Right ventricle myocardium inferior (tissue), 1 donor: Measurements from ENCODE around the gene RAPGEF5. TPM values are rescaled to one million over a fixed set of nuclear protein-coding genes. Genes with fewer than 3 reads are reported as not detected.

Experiments
- ATAC-seq: fragments of 200-7000 bp; cut with Tn5 transposase; one replicate; pipeline ENCODE4 v1.9.1; 2020; ENCODE audit warnings: mild to moderate bottlenecking, moderate library complexity
- DNase-seq: peaks from one replicate; pipeline ENCODE4 v3.0.0; 2021; ENCODE audit errors: missing footprints
- intact Hi-C: fragments of 100-400 bp; cut with DNase I; formaldehyde crosslinking; loops from one replicate; pipeline ENCODE4 v1.11.0; 2022
- total RNA-seq: library from RNA; stranded (reverse); fragmentation: NEBNext Ultra II Directional; extraction: Animal tissue kit (Norgen Biotek cat#: 25700); gene quantifications from one replicate; pipeline ENCODE4 v1.2.1, GENCODE V29; 2021
- donor health status: DM: no; HTN: yes; CAD: no; lungs with severe emphysema.

RAPGEF5 gene
- total RNA-seq, 1 donor from 2014 or later = 9.4 TPM

DNA sequence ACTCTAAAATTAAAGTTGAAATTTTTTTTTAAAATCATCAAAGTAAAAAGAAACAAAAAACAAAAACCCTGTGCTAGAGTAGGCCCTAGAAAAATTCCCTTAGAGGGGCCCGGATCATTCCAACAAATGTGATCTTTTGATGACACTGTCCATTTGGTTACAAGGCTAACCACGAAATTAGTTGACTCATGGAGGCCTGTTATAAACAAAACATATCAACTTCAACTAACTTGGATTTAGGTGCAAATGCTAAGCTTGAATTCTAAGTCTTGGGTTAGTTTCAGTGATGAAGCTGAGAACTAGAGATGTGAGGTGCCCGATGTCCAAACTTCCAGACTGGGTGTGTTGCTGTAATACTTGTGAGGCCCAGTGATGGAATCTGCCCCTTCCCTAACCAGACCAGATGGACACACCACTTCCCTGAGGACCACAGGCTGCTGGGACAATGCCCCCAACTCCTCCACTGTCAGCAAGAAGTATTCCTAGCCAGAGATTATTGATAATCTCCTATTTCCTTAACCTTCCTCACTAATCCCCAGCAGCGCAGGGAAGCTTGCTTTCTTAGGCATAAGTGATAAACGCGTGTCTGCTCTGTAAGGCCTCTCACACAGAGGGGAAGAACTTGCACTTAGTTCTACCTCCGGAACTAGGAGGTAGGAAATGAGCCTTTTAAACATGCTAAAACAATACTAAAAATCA, 108.7 kb downstream of the RAPGEF5 start:
- no peak for ATAC-seq
- no peak for DNase-seq
- intact Hi-C loops = no loop called here

DNA sequence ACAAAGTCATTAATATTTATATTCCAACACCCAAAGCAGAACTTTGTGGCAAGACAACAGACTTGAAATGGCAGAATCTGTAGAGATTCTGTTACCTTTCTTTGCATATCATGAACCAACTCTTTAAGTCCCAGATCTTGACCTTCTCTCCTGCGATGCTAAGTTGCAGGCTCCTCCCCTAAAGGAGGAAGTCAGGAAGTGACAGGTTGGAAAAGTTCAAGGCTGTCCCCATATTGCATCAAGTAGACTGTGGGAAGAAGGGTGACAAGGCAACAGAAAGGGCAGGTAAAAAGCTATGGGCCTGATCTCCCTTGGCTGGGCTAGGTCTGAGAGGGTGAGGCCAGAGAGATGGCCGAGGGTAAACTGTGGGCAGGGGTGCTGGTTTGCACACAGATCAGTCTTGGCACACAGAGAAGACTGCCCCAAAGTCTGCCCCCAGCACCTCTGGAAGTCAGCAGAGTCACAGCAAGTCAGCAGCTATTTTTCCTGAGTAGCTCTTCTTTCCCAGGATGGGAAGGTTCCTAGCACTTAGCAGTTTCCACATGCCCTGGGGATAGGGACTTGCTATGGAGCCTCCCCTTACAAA, 115.1 kb downstream of the RAPGEF5 start:
- ATAC-seq = no peak
- intact Hi-C loops = no loop called here
- no peak for DNase-seq

DNA sequence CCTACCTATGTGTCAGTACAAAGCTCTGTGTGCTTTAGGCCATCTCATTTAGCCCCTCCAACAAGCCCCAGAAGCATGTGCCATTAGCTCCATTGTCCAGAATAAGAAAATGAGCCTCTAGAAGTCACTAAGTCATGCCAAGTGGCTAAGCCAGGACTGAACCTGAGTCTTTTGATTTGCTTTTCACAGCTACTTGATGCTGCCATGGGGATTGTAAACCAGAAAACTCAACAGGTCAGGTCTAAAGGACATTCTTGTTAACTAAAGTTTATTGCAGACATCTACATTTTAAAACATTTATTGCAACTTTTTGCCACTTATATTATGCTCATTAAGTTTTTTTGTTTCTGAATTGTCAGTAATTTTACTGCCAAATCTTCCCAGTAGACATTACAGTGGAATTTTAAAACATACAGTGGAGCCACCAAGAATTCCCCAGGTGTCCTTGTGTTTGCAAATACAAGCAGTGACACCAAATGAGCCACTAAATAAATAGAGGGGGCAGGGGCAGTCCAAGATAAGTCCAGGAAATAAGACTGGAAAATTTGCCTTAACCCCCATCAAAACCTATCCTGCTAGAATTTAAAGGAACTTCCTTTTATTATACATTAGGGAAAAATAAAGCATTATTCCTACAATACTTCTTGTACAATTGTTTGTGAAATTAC, 115.9 kb downstream of the RAPGEF5 start:
- no peak for ATAC-seq
- intact Hi-C loops = no loop called here
- no peak for DNase-seq

DNA sequence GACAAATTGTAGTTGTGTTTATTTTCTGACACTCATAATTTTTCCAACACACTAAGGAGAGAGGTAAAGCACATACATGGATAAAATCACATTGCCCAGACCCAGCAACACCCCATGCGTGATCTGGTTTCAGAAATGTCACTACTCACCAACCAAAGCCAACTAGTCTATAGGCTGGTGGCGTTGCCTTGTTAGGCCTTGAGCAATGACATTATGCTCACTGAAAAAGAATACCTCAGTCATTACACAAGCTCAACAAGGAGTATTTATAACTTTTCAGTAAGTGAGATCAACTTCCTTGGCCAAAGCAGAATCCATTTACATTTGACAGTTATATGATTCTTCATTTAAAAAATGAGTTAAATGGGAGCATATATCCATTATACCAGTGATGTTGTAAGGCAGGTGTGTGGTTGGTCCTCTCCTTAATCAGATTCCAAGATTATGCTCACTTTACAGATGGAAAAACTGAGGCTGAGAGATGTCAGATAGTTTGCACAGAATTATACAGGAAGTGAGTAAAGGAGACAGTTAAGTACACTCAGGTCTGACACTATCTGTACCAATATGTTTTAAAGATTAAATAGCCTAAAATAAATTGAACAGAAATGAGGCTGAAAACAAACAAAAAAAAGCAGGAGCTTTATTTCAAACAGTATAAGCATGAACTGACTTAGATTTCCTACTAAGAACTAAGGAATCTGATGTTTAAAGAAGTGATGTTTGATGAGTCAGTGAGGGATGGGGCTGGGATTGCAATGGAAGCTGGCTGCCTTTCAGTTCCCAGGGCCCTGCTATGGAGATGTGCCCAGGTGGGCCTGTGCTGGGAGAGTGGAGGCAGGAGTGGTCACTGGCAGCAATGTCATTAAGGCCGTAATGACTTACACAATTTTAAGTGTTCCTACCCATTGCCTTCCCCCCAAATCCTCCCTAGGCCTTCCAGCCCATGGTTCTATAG, 118.3 kb downstream of the RAPGEF5 start:
- ATAC-seq (no peak), DNase-seq (no peak)
- intact Hi-C loops = no loop called here

DNA sequence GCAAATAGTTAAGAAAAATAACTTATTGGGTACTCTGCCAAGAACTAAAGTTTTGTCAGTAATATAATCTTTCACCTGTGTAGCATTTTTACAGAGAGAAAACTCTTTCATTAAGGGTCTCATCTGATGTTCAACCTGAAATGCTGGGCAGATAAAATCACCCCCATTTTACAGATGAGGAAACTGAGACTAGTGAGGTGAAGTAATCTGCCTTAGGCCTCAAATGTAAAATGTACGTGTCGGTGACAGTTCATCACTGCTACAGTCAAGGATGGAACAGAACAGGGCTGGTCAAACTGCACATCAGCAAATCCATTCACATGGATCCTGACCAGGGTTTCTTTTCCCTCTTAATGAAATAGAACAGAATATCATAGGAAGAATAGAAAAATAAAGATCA, 121.8 kb downstream of the RAPGEF5 start:
- ATAC-seq (no peak), DNase-seq (no peak)
- intact Hi-C loops = no loop called here

DNA sequence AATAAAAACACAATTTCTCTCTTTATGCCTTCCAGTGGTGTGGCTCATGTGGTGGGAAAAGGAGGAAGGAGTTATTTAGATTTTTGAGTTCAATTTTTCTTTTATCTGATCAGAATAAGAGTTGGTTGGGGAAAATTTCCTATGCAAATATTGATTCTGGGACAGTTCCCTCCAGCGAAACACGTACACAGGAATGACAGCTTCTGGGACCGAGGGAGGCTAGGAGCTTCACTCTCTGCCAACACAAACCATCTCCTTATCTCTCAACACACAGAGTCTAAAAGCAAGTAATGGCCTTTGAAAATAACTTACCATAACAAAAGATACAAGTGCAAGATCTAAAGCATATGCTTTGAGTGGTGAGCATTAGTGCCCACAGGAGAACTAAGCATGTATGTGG, 122.7 kb downstream of the RAPGEF5 start:
- no peak for DNase-seq
- ATAC-seq = no peak
- intact Hi-C loops = no loop called here

DNA sequence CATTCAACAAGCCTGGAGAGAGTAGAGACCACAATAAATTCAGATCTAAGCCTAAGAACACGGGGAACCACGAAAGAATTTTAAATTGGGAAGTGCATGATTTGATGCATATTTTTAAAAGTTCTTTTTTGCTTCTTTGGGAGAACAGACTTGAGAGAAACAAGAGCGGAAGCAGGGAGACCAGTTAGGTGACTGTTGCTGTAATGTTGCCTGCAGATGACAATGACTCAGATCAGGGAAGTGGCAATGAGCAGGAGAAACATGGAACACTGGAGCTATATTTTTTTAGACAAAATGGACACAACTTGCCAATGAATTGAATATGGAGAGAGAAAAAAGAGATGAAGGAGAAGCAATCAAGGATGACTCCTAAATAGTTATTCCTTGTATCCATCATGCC, 125.1 kb downstream of the RAPGEF5 start:
- ATAC-seq = no peak
- intact Hi-C loops = no loop called here
- no peak for DNase-seq

DNA sequence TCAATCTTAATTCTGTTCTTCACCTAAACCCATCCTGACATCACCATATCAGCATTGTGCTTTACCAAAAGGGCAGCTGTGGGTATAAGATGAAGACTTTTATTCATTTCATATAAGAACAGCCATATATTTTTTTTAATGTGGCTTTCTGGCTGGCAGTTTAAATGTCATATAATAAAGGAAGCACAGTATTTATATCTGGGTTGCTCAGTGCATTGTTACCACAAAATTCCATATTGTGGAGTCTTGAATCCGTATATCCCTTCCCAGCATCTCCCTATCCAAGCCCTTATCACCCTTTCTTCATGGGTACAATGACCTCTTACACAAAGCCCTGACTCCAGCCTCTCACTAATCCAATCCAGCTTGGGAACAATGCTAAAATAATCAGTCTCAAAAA, 125.8 kb downstream of the RAPGEF5 start:
- DNase-seq (no peak), ATAC-seq (no peak)
- intact Hi-C loops = no loop called here

DNA sequence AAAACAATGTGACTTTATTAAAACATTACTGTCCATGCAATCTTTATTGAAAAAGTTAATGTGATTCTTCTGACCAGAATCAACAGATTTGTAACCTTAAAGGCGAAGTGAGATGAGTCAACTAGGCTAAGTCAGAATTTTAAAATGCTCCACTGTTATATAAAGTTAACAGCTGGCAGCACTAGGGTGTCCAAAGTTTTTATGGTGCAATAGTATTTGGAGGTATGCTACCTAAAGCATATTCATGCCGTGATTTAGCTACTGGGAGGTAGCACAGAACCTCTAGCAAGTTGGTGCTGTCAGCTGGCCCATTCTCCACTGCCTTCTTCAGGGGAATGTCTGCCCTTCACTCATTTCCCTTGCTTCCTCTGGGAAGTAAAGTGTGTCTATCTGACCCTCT, 126.7 kb downstream of the RAPGEF5 start:
- ATAC-seq (no peak), DNase-seq (no peak)
- intact Hi-C loops = no loop called here

DNA sequence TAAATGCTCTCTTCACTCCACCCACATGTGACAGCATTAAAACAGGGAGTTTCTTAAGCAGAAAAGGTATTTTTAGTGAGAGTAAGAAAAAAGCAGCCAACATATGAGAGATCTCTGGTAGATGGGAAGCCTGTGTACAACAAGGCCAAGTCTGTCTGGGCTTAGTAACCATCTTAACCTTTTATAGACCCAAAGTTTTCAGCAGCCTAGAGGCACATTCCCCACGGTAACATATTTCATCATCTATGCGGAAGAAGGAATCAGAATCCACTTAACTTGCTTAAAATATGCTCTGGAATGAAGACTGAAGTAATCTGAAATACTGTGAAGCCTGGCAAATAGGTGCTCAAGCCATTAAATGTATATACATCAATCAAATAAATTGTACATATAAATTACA, 127.8 kb downstream of the RAPGEF5 start:
- intact Hi-C loops = no loop called here
- DNase-seq = no peak
- no peak for ATAC-seq

DNA sequence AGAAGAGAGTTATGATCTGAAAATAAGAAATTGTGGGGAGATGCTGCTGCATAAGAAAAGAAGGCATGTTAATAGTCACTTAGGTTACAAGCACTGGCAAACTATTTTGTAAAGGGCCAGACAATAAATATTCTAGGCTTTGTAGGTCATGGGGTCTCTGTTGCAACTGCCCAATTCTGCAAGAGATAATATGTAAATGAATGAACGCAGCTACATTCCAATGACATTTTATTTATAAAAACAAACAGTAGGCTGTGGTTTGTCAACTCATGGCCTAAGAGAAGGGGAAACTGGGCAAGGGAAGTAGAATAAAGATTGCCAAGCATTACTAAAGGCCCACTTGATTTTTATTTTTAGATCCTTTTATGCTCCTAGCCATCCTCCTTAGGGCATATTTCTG, 133.1 kb downstream of the RAPGEF5 start:
- ATAC-seq (no peak), DNase-seq (no peak)
- intact Hi-C loops = no loop called here

DNA sequence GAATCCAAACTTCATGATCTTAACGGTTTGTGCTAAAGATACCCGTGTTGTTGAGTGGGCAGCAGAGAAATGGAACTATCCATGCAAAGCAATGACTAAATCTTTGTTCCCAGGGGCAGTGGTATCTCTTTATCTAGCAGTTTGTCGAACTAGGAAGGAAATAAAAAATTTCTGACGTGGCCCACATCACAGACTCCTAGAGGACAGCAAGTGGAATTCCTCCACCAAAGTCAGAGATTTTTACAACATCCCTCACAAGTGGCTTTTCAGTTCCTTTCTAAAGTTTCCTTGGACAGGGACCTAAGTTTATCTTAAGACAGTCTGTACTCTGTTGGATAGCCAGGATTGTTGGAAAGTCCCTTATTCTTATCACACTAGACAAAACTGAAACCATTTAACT, 136.0 kb downstream of the RAPGEF5 start:
- DNase-seq (no peak), ATAC-seq (peak; percentile 80)
- intact Hi-C loops = no loop called here

DNA sequence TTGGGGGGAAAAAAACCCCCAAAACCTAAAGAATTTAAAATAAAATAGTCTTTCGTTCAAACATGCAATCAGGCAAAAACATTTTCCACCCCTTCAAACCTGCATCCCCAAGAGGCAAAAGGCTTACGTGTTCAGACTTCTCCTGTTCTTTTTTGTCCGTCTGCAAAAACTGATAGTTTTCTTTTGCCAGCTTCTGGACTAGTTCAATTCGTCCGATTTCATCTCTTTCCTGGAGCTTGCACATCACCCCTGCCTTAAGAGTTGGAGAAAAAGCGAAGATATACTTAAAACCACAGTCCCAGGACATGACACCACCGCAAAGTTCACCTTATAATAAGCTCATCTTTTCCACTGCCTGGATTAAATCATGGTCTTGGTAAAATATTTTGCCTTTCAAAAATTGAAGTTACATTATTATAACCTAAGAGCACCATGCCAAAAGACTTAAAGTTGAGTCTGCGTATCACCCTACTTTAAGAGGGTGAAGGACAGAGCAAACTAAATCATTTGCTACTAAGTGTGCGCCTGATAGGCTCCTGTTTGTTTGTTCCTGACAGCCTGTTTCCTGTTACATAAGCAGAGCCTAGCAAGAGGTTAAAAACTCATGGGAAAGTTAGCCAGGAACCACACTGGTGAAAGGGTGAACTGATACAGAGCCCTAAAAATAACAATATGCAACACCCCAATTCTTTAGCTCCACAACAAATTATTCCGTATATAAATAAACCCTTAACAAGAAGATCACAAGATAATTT, 137.0 kb downstream of the RAPGEF5 start:
- intact Hi-C loops = loop anchor here (5.0 kb wide), 1 partner anchor 93 kb away; no protein-coding TSS in a partner anchor
- no peak for DNase-seq
- peak; percentile 65 for ATAC-seq

DNA sequence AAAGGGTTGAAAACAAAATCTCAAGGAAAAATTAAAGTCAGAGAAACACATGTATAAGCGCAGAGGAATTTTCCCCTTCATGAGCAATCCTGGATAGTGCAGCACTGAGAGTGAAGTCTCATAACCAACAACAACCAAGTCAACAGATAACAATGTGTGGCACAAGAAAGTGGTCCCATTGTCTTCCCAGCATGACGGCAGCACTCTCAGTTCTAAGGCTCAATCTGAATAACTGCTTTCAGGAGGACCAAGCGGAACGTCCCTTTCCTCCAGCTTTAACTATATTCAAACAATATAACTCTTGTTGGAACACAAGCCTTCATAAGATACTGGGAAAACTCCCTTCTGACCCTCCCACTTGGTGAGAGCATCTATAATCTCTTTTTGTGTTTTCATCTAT, 137.9 kb downstream of the RAPGEF5 start:
- intact Hi-C loops = loop anchor here (5.0 kb wide), 1 partner anchor 92 kb away; no protein-coding TSS in a partner anchor
- ATAC-seq = no peak
- DNase-seq = no peak

DNA sequence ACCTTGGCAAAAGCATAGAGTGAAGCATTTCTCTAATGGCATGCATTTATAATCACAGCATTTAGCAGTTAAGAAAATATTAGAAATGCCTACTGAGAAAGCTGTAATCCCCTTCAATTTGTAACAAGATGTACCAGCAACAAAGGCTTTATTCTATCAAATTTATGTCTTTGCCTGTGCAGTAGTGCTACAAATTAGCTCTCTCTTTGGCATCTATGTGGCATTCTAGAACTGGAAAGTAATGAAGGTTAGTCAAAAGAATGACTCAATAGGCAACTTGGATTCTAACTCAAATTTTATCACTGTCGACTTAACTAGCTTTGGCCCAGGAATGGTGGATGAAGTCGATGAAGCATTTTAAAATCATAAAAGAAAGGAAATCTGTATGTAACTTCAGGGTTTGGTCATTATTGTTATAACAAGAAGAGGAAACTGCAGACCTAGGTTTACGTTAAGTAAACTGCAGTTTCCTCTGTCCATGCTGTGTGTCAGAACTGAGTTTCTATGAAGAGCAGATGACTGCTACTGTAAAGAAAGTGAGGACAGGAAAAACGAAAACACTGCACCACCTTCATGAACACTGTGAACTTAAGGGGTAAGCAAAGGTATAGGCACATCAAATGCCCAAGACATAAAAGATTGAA, 140.0 kb downstream of the RAPGEF5 start:
- intact Hi-C loops = loop anchor here (5.0 kb wide), 1 partner anchor 90 kb away; no protein-coding TSS in a partner anchor
- no peak for DNase-seq
- ATAC-seq = no peak

DNA sequence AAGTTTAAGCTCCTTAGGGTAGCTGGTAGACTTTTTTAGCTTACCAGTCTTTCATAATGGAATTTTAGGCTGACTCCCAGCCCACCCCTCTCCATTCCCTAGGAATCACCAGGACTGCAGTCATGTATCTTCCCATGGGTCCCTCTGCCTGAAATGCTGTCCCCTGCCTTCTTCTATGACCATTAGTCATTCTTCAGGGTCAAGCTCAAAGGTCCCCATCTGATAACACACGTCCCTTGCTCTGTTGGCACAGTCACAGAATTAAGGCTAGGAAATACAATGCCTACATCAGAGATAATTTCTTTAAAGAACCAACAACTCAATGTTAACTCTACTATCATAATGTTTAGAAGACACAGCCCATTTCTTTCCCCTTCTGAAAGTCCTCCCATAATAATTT, 140.6 kb downstream of the RAPGEF5 start:
- ATAC-seq (no peak), DNase-seq (no peak)
- intact Hi-C loops = loop anchor here (5.0 kb wide), 1 partner anchor 89 kb away; no protein-coding TSS in a partner anchor

DNA sequence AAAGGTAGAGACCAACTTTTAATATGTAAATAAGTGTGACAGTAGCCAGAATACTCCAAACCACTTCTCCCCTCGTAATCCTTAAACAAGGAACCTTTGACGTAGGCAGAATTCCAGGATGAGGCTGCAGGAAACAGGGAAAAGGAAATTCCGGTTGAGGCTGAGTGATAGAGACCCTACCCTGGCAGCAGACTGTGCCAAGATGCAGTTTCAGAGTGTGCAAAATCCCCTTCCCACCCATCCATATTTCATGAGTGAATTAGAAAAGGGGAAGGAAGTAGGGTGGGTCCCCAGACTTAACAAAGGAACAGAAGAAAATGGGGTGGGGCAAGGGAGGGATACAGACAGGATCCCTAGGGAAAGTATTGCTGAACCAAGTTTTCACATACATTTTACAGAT, 143.0 kb downstream of the RAPGEF5 start:
- intact Hi-C loops = loop anchor here (5.0 kb wide), 1 partner anchor 102 kb away; no protein-coding TSS in a partner anchor
- DNase-seq (no peak), ATAC-seq (no peak)

DNA sequence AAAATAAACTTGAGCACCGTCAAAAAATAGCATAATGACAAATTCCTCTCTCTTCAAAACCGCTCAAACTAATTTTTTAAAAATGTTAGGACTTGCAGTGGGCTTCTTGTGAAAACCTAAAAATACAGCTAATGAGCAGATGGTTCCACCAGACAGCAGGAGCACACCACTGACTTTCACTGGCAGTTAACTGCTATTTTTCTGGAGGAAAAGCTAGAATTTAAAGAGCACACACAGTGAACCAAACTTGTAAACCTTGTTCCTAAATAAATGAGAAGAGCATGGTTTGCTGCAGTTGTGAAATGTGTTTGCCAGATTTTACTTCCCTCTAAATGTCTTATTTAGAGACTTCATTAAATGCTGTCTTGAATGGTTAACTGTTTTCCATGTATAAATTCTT, 143.9 kb downstream of the RAPGEF5 start:
- intact Hi-C loops = loop anchor here (5.0 kb wide), 1 partner anchor 101 kb away; no protein-coding TSS in a partner anchor
- ATAC-seq (no peak), DNase-seq (no peak)
